GM23338 (cell line): ENCODE data around the gene DUXA. TPM values are rescaled to one million over a fixed set of nuclear protein-coding genes. Genes with fewer than 3 reads are reported as not detected.
"Not testable (repeated sequence)": the region's sequence is repeated elsewhere in the genome, so short reads cannot be mapped to it uniquely, and the experiment has no call there.

Experiments
- ATAC-seq: fragments of 200-7000 bp; cut with Tn5 transposase; 3 replicates; pipeline ENCODE4 v1.9.1; 2020
- DNase-seq: peaks from one replicate; pipeline ENCODE4 v3.0.0-alpha.2; 2015; ENCODE audit warnings: low spot score
- H2AFZ ChIP-seq: fragments of 200-600 bp; sonication (generic); 2 replicates; pipeline ENCODE4 v1.8.0; 2016; ENCODE audit warnings: antibody characterized with exemption, mild to moderate bottlenecking, moderate library complexity
- H3F3A ChIP-seq: fragments of 200-600 bp; sonication (generic); replicated peaks from 2 replicates; pipeline ENCODE4 v1.8.0; 2017; ENCODE audit warnings: antibody characterized with exemption, mixed run types, low read depth
- H3K27ac ChIP-seq: fragments of 200-600 bp; sonication (generic); 2 replicates; pipeline ENCODE4 v1.6.1; 2016; ENCODE audit warnings: low read depth
- H3K27me3 ChIP-seq: fragments of 200-600 bp; sonication (generic); 2 replicates; pipeline ENCODE4 v1.8.0; 2016; ENCODE audit warnings: mild to moderate bottlenecking, mixed run types, moderate library complexity; ENCODE audit not compliant: insufficient read depth
- H3K36me3 ChIP-seq: fragments of 200-600 bp; sonication (generic); 2 replicates; pipeline ENCODE4 v1.8.0; 2016; ENCODE audit warnings: mild to moderate bottlenecking; ENCODE audit not compliant: insufficient read depth
- H3K4me1 ChIP-seq: fragments of 200-600 bp; sonication (generic); 2 replicates; pipeline ENCODE4 v1.8.0; 2016; ENCODE audit warnings: mild to moderate bottlenecking, moderate library complexity; ENCODE audit not compliant: insufficient read depth
- H3K4me2 ChIP-seq: fragments of 200-600 bp; sonication (generic); 2 replicates; pipeline ENCODE4 v1.7.1; 2017; ENCODE audit warnings: mixed run types
- H3K4me3 ChIP-seq: fragments of 200-600 bp; sonication (generic); 2 replicates; pipeline ENCODE4 v1.6.1; 2016; ENCODE audit warnings: mixed run types
- H3K79me2 ChIP-seq: fragments of 200-600 bp; sonication (generic); replicated peaks from 2 replicates; pipeline ENCODE4 v1.8.0; 2017; ENCODE audit warnings: mild to moderate bottlenecking; ENCODE audit not compliant: insufficient read depth
- H3K9me2 ChIP-seq: fragments of 200-600 bp; sonication (generic); 2 replicates; pipeline ENCODE4 v1.8.0; 2017; ENCODE audit not compliant: insufficient read depth
- H4K20me1 ChIP-seq: fragments of 200-600 bp; sonication (generic); replicated peaks from 2 replicates; pipeline ENCODE4 v1.8.0; 2017; ENCODE audit warnings: mild to moderate bottlenecking; ENCODE audit not compliant: insufficient read depth
- H3K27ac Mint-ChIP-seq: 2 replicates; pipeline ENCODE4 v1.8.0; 2020; ENCODE audit warnings: inconsistent platforms, mild to moderate bottlenecking, moderate library complexity, mixed read lengths
- H3K27me3 Mint-ChIP-seq: 3 replicates; pipeline ENCODE4 v1.8.0; 2022; ENCODE audit warnings: low read depth, mild to moderate bottlenecking, moderate library complexity, mixed read lengths, inconsistent platforms; ENCODE audit not compliant: insufficient read depth, poor library complexity
- H3K36me3 Mint-ChIP-seq: 3 replicates; pipeline ENCODE4 v1.8.0; 2021; ENCODE audit warnings: low read depth, mild to moderate bottlenecking, inconsistent platforms, moderate library complexity, mixed read lengths
- H3K4me1 Mint-ChIP-seq: 3 replicates; pipeline ENCODE4 v1.8.0; 2020; ENCODE audit warnings: mild to moderate bottlenecking, inconsistent platforms, mixed read lengths
- H3K4me3 Mint-ChIP-seq: 3 replicates; pipeline ENCODE4 v1.8.0; 2021; ENCODE audit warnings: moderate library complexity, mild to moderate bottlenecking, inconsistent platforms, mixed read lengths
- H3K9me3 Mint-ChIP-seq: 3 replicates; pipeline ENCODE4 v1.8.0; 2020; ENCODE audit warnings: moderate library complexity, mild to moderate bottlenecking, inconsistent platforms, mixed read lengths
- CREB1 ChIP-seq: fragments of 250-450 bp; sonication (Bioruptor Pico); IDR thresholded peaks from 2 replicates; pipeline ENCODE4 v1.5.0; 2020; ENCODE audit warnings: low read depth, mild to moderate bottlenecking, moderate library complexity
- CTCF ChIP-seq, 2 experiments: fragments of 200-600 bp in 1 of 2; sonication (generic) in 1 of 2; conservative IDR thresholded peaks; 2 replicates each; pipeline versions ENCODE4 v1.5.1 to v1.6.1; 2016 to 2017; ENCODE audit warnings: antibody characterized with exemption in 2 of 2, low read depth in 2 of 2, mild to moderate bottlenecking in 2 of 2, moderate library complexity in 1 of 2
- ETS1 ChIP-seq: IDR thresholded peaks from 2 replicates; pipeline ENCODE4 v1.6.1; 2016; ENCODE audit warnings: antibody characterized with exemption
- EZH2 ChIP-seq: fragments of 200-600 bp; sonication (generic); IDR thresholded peaks from one replicate; pipeline ENCODE4 v1.8.0; 2017; ENCODE audit warnings: antibody characterized with exemption, mild to moderate bottlenecking, low read depth; ENCODE audit not compliant: unreplicated experiment
- EZH2phosphoT487 ChIP-seq: fragments of 200-600 bp; sonication (generic); IDR thresholded peaks from one replicate; pipeline ENCODE4 v1.8.1; 2018; ENCODE audit warnings: antibody characterized with exemption; ENCODE audit not compliant: unreplicated experiment
- JUNB ChIP-seq: IDR thresholded peaks from one replicate; pipeline ENCODE4 v1.6.1; 2016; ENCODE audit warnings: antibody characterized with exemption; ENCODE audit not compliant: unreplicated experiment
- NANOG ChIP-seq: IDR thresholded peaks from 2 replicates; pipeline ENCODE4 v1.6.1; 2016; ENCODE audit warnings: antibody characterized with exemption, borderline replicate concordance
- POLR2AphosphoS5 ChIP-seq: IDR thresholded peaks from 2 replicates; pipeline ENCODE4 v1.6.1; 2016; ENCODE audit warnings: antibody characterized with exemption, low read depth
- REST ChIP-seq: IDR thresholded peaks from one replicate; pipeline ENCODE4 v1.6.1; 2018; ENCODE audit warnings: antibody characterized with exemption; ENCODE audit not compliant: unreplicated experiment
- STAT1 ChIP-seq: IDR thresholded peaks from one replicate; pipeline ENCODE4 v1.6.1; 2016; ENCODE audit warnings: antibody characterized with exemption; ENCODE audit not compliant: unreplicated experiment
- ZNF114 ChIP-seq: fragments of 250-450 bp; sonication (Bioruptor Pico); IDR thresholded peaks from 2 replicates; pipeline ENCODE4 v1.5.0; 2020; ENCODE audit warnings: mild to moderate bottlenecking, moderate library complexity
- ZNF331 ChIP-seq: fragments of 250-450 bp; sonication (Bioruptor Pico); IDR thresholded peaks from 2 replicates; pipeline ENCODE4 v1.5.0; 2020; ENCODE audit warnings: low read depth, mild to moderate bottlenecking, moderate library complexity
- ZNF462 ChIP-seq: fragments of 250-450 bp; sonication (Bioruptor Pico); IDR thresholded peaks from 2 replicates; pipeline ENCODE4 v1.5.0; 2020; ENCODE audit warnings: mild to moderate bottlenecking, moderate library complexity
- polyA plus RNA-seq: library from polyadenylated mRNA; unstranded; fragments of >200 nt; fragmentation: Nextera tagmentation; extraction: Ambion mirVana; gene quantifications from 2 replicates; pipeline ENCODE4 v1.2.1, GENCODE V29; 2016
- total RNA-seq: library from RNA; depleted of rRNA; stranded (reverse); fragments of >200 nt; shearing (Covaris generic); gene quantifications from 2 replicates; pipeline ENCODE4 v1.2.3, GENCODE V29; 2014

DUXA gene
- total and polyA plus RNA-seq, 2 experiments from 2014 or later: not detected

GRCh38 chr19:57118848-57119247, 48.4 kb downstream of the DUXA start:
- no peaks in the 10 kb centered on the region for H3K9me2 ChIP-seq
- no peaks in the 10 kb centered on the region for H3K4me1 Mint-ChIP-seq
- peaks cover 84% of the 10 kb centered on the region for H3K9me3 Mint-ChIP-seq
- no peaks in the 10 kb centered on the region for H3K27me3 Mint-ChIP-seq
- peaks cover 26% of the 10 kb centered on the region; the same call in 2 of the 3 replicates for H3K36me3 Mint-ChIP-seq
- H3K27me3 ChIP-seq: no peaks in the 10 kb centered on the region
- H3K4me1 ChIP-seq: no peaks in the 10 kb centered on the region
- no peaks in the 10 kb centered on the region for H3F3A ChIP-seq
- no peak overlapping the region for H3K27ac Mint-ChIP-seq
- DNase-seq: no peak
- TF ChIP-seq CTCF (conservative IDR thresholded peaks at IDR 0.05; ENCODE audit: low read depth in 2 of 2): no peak
- no peak for TF ChIP-seq ETS1
- TF ChIP-seq EZH2phosphoT487: no peak
- TF ChIP-seq ZNF331: no peak
- TF ChIP-seq NANOG: no peak
- TF ChIP-seq STAT1: no peak
- TF ChIP-seq ZNF114 (CRISPR knock-in tag): no peak
- no peak for TF ChIP-seq JUNB
- no peak for TF ChIP-seq POLR2AphosphoS5
- no peak for TF ChIP-seq REST
- TF ChIP-seq EZH2: no peak
- TF ChIP-seq CREB1: no peak
- TF ChIP-seq ZNF462: no peak
- H3K27ac ChIP-seq: no peak overlapping the region
- H4K20me1 ChIP-seq: no peaks in the 10 kb centered on the region
- no peak overlapping the region for H2AFZ ChIP-seq
- no peaks in the 10 kb centered on the region for H3K79me2 ChIP-seq
- H3K4me3 ChIP-seq: no peak overlapping the region
- no peak overlapping the region for H3K4me2 ChIP-seq
- ATAC-seq: no peak
- H3K4me3 Mint-ChIP-seq: no peak overlapping the region
- H3K36me3 ChIP-seq: no peaks in the 10 kb centered on the region

- not testable (repeated sequence) for H3K27me3 ChIP-seq, H3K4me1 ChIP-seq, H3K27ac Mint-ChIP-seq, H3K4me3 ChIP-seq, H2AFZ ChIP-seq, H3K36me3 ChIP-seq, H3K4me2 ChIP-seq, H3K79me2 ChIP-seq, DNase-seq, H3K27me3 Mint-ChIP-seq, H3K4me3 Mint-ChIP-seq, H4K20me1 ChIP-seq, H3K4me1 Mint-ChIP-seq, ATAC-seq, H3K27ac ChIP-seq, H3F3A ChIP-seq, H3K9me2 ChIP-seq
- Mint-ChIP-seq H3K36me3 (peaks cover 28% of the 10 kb centered on the region), H3K9me3 (peaks cover 91% of the 10 kb centered on the region)
These were observed 53.8 kb downstream of the DUXA start for GRCh38 chr19:57113501-57113900.
